AG04449 (cell line): ENCODE results near the gene TCHHL1.

Source experiments
- CTCF ChIA-PET: fragments of 350-600 bp; formaldehyde crosslinking; extraction: SDS; loops from one replicate; lab custom pipeline; 2021; ENCODE audit warnings: antibody characterized with exemption; lab: Yijun Ruan, JAX
- POLR2A ChIA-PET: fragments of 400-600, 350-600 bp; formaldehyde crosslinking; extraction: SDS; loops from one replicate; lab custom pipeline; 2020; ENCODE audit warnings: antibody characterized with exemption, inconsistent platforms; lab: Yijun Ruan, JAX
- DNase-seq: peaks from one replicate; pipeline ENCODE4 v3.0.0-alpha.2; 2010; ENCODE audit warnings: low read depth, low spot score
- H3K4me3 ChIP-seq: 2 replicates; pipeline ENCODE4 v1.5.1; 2011; ENCODE audit warnings: low read depth, mild to moderate bottlenecking, control low read depth, low read length
- TF ChIP-seq, protein P1 (sequence below): IDR thresholded peaks from one replicate; pipeline ENCODE4 v1.5.1; 2011; ENCODE audit warnings: mild to moderate bottlenecking, moderate library complexity, low read length, control low read depth, inconsistent platforms; ENCODE audit not compliant: insufficient read depth; ENCODE audit errors: missing control alignments

The TCHHL1 gene

DNA sequence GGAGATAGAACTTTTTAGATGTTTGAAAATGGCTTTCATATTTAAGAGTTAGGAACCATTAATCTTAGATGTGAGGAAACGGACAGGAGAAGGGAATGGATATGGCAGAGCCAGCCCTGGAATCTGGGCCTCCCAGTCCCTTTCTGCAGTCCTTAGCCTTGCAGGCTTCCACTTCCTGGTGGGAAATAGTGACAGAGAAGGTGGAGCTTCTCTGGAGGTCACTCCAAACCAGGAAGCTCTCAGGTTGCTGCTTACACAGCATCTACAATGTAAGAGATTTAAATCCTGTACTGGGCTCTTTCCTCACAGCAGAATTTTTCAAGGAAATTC, 54.6 kb downstream of the TCHHL1 start:
- TF ChIP-seq, protein P1, sequence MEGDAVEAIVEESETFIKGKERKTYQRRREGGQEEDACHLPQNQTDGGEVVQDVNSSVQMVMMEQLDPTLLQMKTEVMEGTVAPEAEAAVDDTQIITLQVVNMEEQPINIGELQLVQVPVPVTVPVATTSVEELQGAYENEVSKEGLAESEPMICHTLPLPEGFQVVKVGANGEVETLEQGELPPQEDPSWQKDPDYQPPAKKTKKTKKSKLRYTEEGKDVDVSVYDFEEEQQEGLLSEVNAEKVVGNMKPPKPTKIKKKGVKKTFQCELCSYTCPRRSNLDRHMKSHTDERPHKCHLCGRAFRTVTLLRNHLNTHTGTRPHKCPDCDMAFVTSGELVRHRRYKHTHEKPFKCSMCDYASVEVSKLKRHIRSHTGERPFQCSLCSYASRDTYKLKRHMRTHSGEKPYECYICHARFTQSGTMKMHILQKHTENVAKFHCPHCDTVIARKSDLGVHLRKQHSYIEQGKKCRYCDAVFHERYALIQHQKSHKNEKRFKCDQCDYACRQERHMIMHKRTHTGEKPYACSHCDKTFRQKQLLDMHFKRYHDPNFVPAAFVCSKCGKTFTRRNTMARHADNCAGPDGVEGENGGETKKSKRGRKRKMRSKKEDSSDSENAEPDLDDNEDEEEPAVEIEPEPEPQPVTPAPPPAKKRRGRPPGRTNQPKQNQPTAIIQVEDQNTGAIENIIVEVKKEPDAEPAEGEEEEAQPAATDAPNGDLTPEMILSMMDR = no peak
- DNase-seq = no peak
- ChIA-PET CTCF (interaction anchor here (0.6 to 4.4 kb wide), 19 partner anchors 11 to 116 kb away, joined by 3 to 59 read pairs (median 3); no protein-coding TSS in a partner anchor), POLR2A (interaction anchor here (0.7 to 1.6 kb wide), 4 partner anchors 13 to 45 kb away, joined by 3 to 9 read pairs (median 4); partner anchors contain the start of gene S100A10)
- H3K4me3 ChIP-seq = peak overlapping the region; percentile 82
